ENCODE data around the gene ZDHHC18.

- TF ChIP-seq POLR2A (IDR thresholded peaks at IDR 0.05; ENCODE audit: low read depth, low read length) = no peak
- TF ChIP-seq POLR2AphosphoS5 (IDR thresholded peaks at IDR 0.05; ENCODE audit: low read depth, low read length) = no peak
Observed at GRCh38 chr1:26848941-26849774, 22.7 kb downstream of the ZDHHC18 start.
